Activated CD8-positive, alpha-beta memory T cell treated with anti-CD3 and anti-CD28 coated beads for 4 hours (primary cell): Measurements from ENCODE around the gene STK11.

Source experiments
- DNase-seq, 2 donors: peaks; one replicate each; pipeline ENCODE4 v3.0.0-alpha.2; 2020; ENCODE audit warnings: low read depth in 2 of 2

STK11 gene

DNA sequence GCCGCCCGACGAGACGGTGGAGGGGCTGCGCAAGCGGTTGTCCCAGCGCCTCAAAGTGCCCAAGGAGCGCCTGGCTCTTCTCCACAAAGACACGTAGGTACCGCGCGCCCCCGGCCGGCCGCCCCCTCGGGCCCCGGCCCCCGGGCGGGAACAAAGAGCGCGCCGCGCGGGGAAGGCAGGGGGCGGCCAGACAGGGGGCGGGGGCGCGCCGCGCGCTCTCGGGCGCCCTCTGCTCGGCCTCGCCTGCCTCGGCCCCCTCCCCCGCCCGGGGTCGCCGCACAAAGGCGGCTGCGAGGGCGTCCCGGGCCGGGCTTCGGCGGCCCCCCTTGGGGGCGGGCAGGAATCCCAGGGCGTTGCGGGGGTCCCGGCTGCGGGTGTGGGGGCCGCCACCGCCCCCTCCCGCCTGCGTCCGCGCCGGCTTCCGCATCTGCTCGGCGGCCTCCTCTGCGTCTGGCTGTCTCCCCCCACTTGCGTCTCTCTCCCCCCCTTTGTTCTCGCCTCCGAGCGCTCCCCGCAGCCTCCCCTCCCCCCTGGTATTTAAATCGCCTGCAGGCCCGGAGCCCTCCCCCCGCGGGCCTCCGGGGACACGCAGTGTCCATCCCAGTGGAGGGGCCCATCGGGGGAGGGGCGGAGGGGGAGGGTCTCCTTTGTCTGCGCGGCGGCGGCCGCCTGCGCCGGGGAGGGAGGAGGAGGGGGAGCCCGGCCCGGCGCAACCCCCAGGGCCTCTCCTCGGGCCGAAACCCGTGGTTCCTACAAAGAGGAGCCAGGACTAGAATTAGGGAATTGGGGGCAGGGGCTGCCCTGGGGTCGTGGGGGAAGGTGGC, 45.1 kb downstream of the STK11 start:
- DNase-seq, result no peak

GRCh38 chr19:1251330-1252220, 46.0 kb downstream of the STK11 start:
- DNase-seq, result no peak

DNA sequence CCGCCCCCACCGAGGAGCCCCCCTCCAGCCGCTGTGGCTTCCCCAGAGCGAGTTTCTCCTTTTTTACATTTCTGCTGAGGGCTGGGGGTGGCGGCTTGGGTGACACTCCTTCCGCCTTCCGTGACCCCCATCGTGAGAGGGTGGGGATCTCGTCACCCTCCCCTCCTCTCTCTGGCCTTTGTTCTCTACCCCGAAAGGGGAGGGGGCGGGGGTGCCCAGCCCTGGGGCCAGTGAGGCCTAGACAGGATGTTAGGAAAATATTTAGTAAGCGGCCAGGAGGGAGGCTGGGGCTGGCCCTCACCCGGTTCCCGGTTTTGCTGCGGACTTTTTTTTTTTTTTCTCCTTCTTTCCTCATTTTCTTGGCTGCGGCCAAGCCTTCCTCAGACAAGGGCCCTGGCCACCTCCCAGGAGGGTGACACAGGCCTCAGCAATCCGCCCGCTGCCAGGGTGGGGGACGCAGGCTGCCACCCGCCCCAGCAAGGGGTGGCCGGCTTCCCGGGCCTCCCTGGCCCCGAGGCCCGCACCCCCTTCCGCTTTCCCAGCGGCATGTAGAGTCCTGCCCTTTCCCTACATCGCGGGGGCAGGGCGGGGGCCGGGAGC, 46.7 kb downstream of the STK11 start:
- no peak for DNase-seq

DNA sequence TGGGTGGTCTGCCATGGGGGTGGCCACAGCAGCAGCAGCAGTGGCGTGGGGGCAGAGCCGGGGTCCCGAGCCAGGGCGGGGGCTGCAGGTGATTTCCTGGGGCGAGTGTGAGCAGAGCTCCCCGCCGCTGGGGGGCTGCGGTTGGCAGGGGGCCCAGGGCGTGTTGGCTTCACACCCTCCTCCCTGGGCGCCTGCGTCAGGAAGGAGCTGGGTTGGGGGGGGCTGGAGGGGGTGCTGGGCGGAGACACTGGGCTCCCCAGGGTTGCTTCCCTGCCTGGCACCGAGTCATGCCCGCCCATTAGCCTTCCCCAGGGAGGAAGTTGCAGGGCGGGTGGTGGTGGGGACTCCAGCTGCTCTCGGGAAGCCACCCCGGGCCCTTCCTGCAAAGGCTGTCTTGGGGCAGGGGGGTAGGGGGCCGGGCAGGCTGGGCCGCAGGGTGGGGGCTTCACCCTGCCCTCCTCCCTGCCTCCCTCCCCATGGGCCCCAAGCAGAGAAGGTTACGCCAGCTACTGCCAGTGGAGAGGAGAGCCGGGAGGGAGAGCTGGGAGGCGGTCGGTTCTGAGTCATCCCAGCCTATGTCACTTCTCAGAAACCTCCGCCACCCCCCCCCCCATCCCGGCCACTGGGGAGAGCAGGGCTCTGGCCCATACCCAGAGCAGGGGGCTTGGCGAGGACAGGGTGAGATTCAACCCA, 47.4 kb downstream of the STK11 start:
- DNase-seq, result no peak

DNA sequence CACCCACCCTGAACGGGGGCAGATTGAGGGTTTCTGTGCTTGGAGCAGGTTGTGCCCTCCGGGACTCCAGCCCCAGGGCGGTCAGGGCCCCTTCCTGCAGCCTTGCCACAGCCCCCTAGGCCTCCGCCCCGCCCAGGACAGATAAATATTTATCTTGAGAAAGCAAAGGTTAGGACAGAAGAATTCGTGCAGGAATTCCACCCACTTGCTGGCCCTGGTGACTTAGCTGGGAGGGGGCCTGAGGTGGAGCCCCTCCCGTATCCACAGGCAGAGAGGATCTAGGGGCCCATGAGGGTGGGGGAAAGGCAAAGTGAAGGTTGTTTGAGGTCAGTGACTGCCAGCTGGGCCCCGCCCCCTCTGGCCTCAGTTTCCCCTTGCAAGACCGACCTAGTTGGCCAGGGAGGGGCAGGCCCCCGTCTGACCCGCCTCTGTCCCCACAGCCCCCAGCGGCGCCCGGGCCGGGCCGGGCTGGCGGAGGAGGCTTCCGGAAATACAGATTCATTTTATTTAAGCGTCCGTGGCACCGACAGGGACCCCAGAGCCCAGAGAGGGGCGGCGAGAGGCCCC, 48.0 kb downstream of the STK11 start:
- DNase-seq, result no peak

- DNase-seq, result no peak
Observed at GRCh38 chr19:1254081-1254527, 48.5 kb downstream of the STK11 start.

DNA sequence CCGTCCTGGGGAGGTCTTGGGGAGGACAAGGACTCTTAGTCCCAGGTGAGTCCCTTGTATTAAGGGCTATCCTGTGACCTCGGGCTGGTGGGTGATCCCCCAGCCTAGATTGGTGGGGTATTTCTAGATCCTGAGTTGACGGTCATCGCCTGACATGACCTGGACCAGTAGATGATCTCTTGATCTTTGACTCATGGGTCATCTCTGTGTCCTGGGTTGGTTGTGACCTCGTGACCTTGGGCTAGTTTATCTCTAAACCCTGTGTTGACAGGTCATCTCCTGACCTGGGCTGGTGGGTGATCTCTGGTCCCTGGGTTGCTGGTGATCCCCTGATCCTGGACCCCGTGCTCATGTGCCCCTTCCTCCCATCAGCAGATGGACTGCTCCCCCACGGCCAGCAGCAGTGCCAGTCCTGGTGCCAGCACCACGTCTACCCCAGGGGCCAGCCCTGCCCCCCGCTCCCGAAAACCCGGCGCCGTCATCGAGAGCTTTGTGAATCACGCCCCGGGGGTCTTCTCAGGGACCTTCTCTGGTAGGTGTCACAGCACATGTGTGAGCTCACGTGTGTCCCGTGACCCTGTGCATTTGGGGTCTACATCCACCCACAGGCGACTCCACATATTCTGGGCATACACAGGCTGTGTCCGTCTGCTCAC, 49.1 kb downstream of the STK11 start:
- no peak for DNase-seq

- no peak for DNase-seq
Observed at GRCh38 chr19:1255186-1256161, 49.9 kb downstream of the STK11 start.

DNA sequence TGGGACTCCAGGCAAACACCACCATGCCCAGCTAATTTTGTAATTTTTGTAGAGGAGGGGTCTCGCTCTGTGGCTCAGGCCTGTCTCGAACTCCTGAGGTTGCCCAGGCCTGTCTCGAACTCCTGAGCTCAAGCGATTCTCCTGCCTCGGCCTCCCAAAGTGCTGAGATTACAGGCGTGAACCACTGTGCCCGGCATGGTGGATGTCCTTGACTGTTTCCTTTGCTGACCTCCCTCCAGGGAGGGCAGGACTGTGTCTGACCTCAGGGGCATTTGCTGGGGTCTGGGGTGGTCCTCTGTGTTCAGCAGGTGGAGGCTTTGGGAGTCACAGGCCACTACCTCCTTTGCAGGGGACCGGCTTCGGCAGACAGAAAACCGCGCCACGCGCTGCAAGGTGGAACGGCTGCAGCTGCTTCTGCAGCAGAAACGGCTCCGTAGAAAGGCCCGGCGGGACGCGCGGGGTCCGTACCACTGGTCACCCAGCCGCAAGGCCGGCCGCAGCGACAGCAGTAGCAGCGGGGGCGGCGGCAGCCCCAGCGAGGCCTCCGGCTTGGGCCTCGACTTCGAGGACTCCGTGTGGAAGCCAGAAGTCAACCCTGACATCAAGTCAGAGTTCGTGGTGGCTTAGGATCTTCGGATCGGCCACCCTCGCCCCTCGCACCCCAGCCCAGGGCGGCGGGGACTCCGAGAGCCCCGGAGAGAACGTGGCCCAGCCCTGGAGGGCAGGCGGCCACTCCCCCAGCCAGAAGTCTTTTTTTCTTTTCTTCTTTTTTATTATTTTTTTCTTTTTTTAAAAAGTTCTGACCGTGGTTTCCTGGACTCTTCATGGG, 51.3 kb downstream of the STK11 start:
- no peak for DNase-seq

DNA sequence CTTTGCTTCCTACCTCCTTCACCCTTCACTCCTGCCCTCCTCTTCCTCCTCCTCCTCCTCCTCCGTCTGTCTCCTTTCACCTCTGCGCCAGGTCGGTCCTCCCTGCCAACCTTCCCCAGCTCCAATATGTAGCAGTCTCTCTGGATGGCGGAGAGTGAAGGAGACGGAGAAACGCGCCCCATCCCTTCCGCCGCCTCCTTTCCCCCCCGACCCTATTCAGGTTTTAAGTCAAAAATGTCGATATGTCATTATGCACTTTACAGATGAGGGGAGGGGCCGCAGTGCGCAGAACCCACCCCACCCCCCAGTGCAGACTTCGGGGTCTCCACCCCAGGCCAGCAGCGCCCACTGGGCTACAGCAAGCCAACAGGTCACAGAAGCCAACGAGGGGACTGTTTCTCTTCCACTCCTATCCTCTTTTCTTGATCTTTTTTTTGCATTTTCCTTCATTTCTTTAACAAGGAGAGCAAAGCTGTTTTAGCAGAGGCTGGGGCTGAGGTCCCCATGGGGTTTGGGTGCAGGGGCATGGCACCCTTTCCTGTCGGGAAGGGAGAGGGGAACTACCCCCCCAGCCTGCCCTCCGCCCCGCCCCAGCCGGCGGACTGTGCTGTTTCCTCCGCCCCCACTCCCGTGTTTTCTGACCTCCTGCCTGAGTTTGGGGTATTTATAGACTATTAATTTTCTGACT, 52.0 kb downstream of the STK11 start:
- no peak for DNase-seq

DNA sequence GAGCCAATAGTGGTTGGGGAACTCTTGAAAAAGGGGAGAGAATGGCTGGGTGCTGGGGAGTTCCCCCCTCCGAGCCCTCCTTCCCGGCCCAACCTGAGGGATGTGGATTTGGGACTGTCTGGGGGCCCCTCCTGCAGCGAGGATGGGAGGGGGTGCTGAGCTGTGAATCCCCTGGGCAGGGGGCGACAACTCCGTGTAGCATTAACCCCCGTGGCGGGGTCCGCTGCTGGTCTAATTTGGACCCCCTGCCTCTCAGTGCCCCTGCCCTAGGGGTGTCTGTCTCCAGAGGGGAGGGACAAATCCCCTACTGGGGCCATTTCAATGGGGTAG, 52.5 kb downstream of the STK11 start:
- no peak for DNase-seq

DNA sequence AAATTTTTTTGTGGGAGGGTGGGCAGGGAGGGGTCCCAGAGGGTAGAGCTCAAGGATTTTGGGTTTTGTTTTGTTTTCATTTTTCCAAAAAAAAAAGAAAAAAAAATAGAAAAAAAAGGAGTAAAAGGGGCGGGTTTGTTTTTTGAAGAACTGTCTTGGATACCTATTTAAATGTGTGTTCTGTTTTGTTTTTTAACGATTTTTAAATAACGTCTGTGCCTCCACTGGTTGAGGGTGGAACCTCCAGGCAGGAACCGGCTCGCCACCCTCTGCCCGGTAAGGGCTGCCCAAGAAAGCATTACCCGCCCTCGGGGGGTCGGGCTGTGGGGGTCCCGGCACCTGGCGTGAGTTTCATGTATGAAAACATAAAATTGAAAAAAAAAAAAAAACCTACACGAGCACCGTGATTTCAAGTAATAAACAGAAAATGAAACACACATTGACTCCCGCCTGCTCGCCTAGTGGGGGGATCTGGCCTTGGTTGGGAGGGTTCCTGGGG, 53.2 kb downstream of the STK11 start:
- DNase-seq, result no peak

- DNase-seq, result no peak
Observed at GRCh38 chr19:1259206-1259875, 53.8 kb downstream of the STK11 start.

- no peak for DNase-seq
Observed at GRCh38 chr19:1259876-1260748, 54.5 kb downstream of the STK11 start.

DNA sequence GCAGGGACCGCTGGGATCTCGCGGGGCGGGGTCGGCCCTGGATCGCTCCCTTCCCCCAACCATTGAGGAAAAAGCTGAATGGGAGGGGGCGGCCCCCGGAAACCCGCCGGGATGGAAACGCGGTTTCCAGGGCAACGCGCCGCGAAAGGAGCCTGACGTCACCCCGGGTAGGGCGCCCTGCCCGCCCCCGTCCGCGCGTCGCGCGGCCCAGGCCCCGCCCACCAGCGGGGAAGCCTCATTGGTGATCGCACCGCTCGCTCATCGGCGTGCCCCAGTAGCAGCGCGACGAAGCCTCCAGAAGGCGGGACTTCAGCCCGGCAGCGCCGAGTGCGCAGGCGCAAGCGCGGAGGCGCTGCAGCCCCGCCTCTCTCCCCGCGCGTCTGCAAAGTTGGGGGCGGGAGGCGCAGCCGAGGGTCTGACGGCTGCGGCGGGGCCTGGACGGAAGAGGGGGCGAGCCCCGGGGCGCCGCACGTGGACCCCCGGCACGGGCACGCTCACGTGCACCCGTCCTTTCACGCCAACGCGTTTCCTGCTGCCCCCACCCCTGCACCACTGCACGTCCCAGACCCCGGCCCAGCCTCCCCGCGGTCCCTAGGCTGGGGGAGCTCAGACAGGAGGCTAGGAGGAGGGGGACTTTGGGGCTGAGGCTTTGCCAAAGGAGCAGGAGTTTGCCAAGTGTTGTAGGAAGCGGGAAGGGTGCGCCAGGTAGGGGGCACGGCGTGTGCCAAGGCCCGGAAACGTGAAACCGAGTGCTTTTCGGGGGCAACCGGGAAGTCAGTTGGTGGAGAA, 55.4 kb downstream of the STK11 start:
- DNase-seq, result peak; percentile 94 to 95

DNA sequence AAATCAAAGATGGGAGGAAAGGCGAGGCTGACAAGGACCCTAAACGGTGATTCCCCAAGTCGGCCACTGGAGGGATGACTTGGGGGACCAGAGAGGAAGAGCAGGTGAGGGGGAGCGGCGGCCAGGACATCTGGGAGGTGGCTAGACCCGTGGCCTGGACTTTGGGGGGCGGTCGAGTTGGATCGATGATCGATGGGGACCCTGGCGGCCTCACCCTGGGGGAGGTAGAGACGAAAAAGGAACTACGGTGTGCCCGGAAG, 55.9 kb downstream of the STK11 start:
- no peak for DNase-seq
